BE2C (cell line): Measurements from ENCODE around the gene CLDN18.

ENCODE experiments used
- DNase-seq: peaks from one replicate; pipeline ENCODE4 v3.0.0-alpha.2; 2020
- H3K27me3 ChIP-seq: fragments of 250-450 bp; sonication (Bioruptor Pico); 2 replicates; pipeline ENCODE4 v1.5.1; 2020; ENCODE audit warnings: mild to moderate bottlenecking
- H3K36me3 ChIP-seq: fragments of 250-450 bp; sonication (Bioruptor Pico); 2 replicates; pipeline ENCODE4 v1.5.1; 2020; ENCODE audit warnings: mild to moderate bottlenecking
- H3K4me1 ChIP-seq: fragments of 250-450 bp; sonication (Bioruptor Pico); 2 replicates; pipeline ENCODE4 v1.5.1; 2020
- H3K4me3 ChIP-seq: 2 replicates; pipeline ENCODE4 v1.5.1; 2011; ENCODE audit warnings: low read depth, low read length
- H3K9me3 ChIP-seq: fragments of 250-450 bp; sonication (Bioruptor Pico); 2 replicates; pipeline ENCODE4 v1.5.1; 2020
- CTCF ChIP-seq: IDR thresholded peaks from 2 replicates; pipeline ENCODE4 v1.5.1; 2012; ENCODE audit warnings: mild to moderate bottlenecking, low read depth, low read length

The CLDN18 gene

GRCh38 chr3:138062037-138062436 lies 52.1 kb downstream of the CLDN18 start:
- Histone ChIP-seq H3K9me3 (no peaks in the 10 kb centered on the region), H3K4me1 (no peaks in the 10 kb centered on the region), H3K36me3 (no peaks in the 10 kb centered on the region), H3K27me3 (no peaks in the 10 kb centered on the region), H3K4me3 (no peak overlapping the region)
- no peak for DNase-seq
- TF ChIP-seq CTCF: no peak

- Histone ChIP-seq H3K36me3 (no peaks in the 10 kb centered on the region), H3K4me3 (no peak overlapping the region), H3K9me3 (no peaks in the 10 kb centered on the region), H3K4me1 (no peaks in the 10 kb centered on the region), H3K27me3 (no peaks in the 10 kb centered on the region)
- no peak for TF ChIP-seq CTCF
- no peak for DNase-seq
Observed at GRCh38 chr3:138062626-138063025, 52.7 kb downstream of the CLDN18 start.

- no peaks in the 10 kb centered on the region for H3K36me3 ChIP-seq
- no peak for TF ChIP-seq CTCF
- no peak overlapping the region for H3K4me3 ChIP-seq
- no peak for DNase-seq
- no peaks in the 10 kb centered on the region for H3K4me1 ChIP-seq
- no peaks in the 10 kb centered on the region for H3K9me3 ChIP-seq
- no peaks in the 10 kb centered on the region for H3K27me3 ChIP-seq
Observed at GRCh38 chr3:138063416-138063815, 53.5 kb downstream of the CLDN18 start.

- Histone ChIP-seq H3K27me3 (no peaks in the 10 kb centered on the region), H3K9me3 (no peaks in the 10 kb centered on the region), H3K4me1 (no peaks in the 10 kb centered on the region), H3K4me3 (no peak overlapping the region), H3K36me3 (no peaks in the 10 kb centered on the region)
- TF ChIP-seq CTCF: no peak
- DNase-seq: no peak
Observed at GRCh38 chr3:138065949-138066348, 56.0 kb downstream of the CLDN18 start.

GRCh38 chr3:138066383-138066782 lies 56.4 kb downstream of the CLDN18 start:
- H3K36me3 ChIP-seq: no peaks in the 10 kb centered on the region
- no peaks in the 10 kb centered on the region for H3K4me1 ChIP-seq
- H3K9me3 ChIP-seq: no peaks in the 10 kb centered on the region
- H3K27me3 ChIP-seq: no peaks in the 10 kb centered on the region
- no peak for DNase-seq
- H3K4me3 ChIP-seq: no peak overlapping the region
- TF ChIP-seq CTCF: no peak

GRCh38 chr3:138066972-138067371 lies 57.0 kb downstream of the CLDN18 start:
- H3K27me3 ChIP-seq: no peaks in the 10 kb centered on the region
- H3K36me3 ChIP-seq: no peaks in the 10 kb centered on the region
- TF ChIP-seq CTCF: no peak
- no peaks in the 10 kb centered on the region for H3K9me3 ChIP-seq
- H3K4me3 ChIP-seq: no peak overlapping the region
- no peaks in the 10 kb centered on the region for H3K4me1 ChIP-seq
- DNase-seq: no peak
